K562 (cell line): ENCODE measurements around the gene SAFB. TPM values are rescaled to one million over a fixed set of nuclear protein-coding genes. Genes with fewer than 3 reads are reported as not detected.

Experiments
- ATAC-seq: fragments of 200-7000 bp; cut with Tn5 transposase; 3 replicates; pipeline ENCODE4 v1.9.1; 2020; ENCODE audit warnings: moderate library complexity
- BruUV-seq: library from RNA; stranded (reverse); fragments of 400-500 nt; replicated peaks from 2 replicates; lab custom pipeline; 2021; lab: Mats Ljungman, UMichigan
- CTCF ChIA-PET: fragments of 300-600 bp; formaldehyde crosslinking; extraction: SDS; loops from one replicate; lab custom pipeline; 2021; ENCODE audit warnings: low intra/inter-chr PET ratio; lab: Yijun Ruan, JAX
- POLR2A ChIA-PET: fragments of 300-600, 350-650 bp; sonication (Branson Sonifier 250); formaldehyde crosslinking; extraction: SDS; loops from one replicate; lab custom pipeline; 2021; ENCODE audit warnings: antibody characterized with exemption, inconsistent platforms; lab: Yijun Ruan, JAX
- DNase-seq, 4 experiments: peaks; one replicate each; pipeline versions ENCODE4 v3.0.0 to v3.0.0-alpha.2; 2011 to 2018; ENCODE audit warnings: low spot score in 3 of 4, mixed read lengths in 3 of 4; ENCODE audit errors: extremely low read depth in 1 of 4
- FAIRE-seq: peaks from 2 replicates; lab custom pipeline; 2011; peaks lifted over from hg19 to GRCh38; lab: Jason Lieb, UNC
- H2AFZ ChIP-seq: 2 replicates; pipeline ENCODE4 v1.6.0; 2011; ENCODE audit warnings: low read depth, low read length, control low read depth, inconsistent platforms
- H3K27ac ChIP-seq: fragments of 200-600 bp; 3 replicates; pipeline ENCODE4 v1.8.0; 2011; ENCODE audit warnings: low read depth, mild to moderate bottlenecking, control low read depth, inconsistent platforms, low read length, moderate library complexity, mixed read lengths; ENCODE audit errors: extremely low read depth
- H3K27me3 ChIP-seq, 2 experiments: fragments of 300-600 bp in 1 of 2; 2 replicates in 1 of 2; 3 replicates in 1 of 2; pipeline versions ENCODE4 v1.6.0 to v1.8.0; 2011; ENCODE audit warnings: inconsistent platforms in 2 of 2, low read length in 2 of 2, mild to moderate bottlenecking in 1 of 2, mixed read lengths in 1 of 2, moderate library complexity in 1 of 2; ENCODE audit not compliant: control insufficient read depth in 2 of 2, insufficient read depth in 2 of 2
- H3K36me3 ChIP-seq: fragments of 300-600 bp; 3 replicates; pipeline ENCODE4 v1.8.0; 2011; ENCODE audit warnings: mild to moderate bottlenecking, low read length, inconsistent platforms; ENCODE audit not compliant: control insufficient read depth, insufficient read depth
- H3K4me1 ChIP-seq, 2 experiments: fragments of 200-600 bp in 1 of 2; replicated peaks in 1 of 2; 2 replicates in 1 of 2; 3 replicates in 1 of 2; pipeline versions ENCODE4 v1.5.1 to v1.8.0; 2011; ENCODE audit warnings: inconsistent platforms in 2 of 2, low read length in 2 of 2, mild to moderate bottlenecking in 1 of 2, mixed read lengths in 1 of 2, moderate library complexity in 1 of 2; ENCODE audit not compliant: control insufficient read depth in 2 of 2, insufficient read depth in 2 of 2
- H3K4me2 ChIP-seq: 2 replicates; pipeline ENCODE4 v1.6.1; 2011; ENCODE audit warnings: low read length, control low read depth, inconsistent platforms, mixed read lengths; ENCODE audit not compliant: insufficient read depth
- H3K4me3 ChIP-seq: fragments of 200-600 bp; sonication (generic), shearing (Covaris generic); 2 replicates; pipeline ENCODE4 v1.5.1; 2016; ENCODE audit warnings: control low read depth, inconsistent platforms
- H3K79me2 ChIP-seq: fragments of 200-600 bp; 3 replicates; pipeline ENCODE4 v1.8.0; 2011; ENCODE audit warnings: low read length, inconsistent platforms; ENCODE audit not compliant: control insufficient read depth, insufficient read depth
- H3K9ac ChIP-seq, 2 experiments: 2 replicates each; pipeline versions ENCODE4 v1.6.0 to v1.6.1; 2011; ENCODE audit warnings: low read depth in 2 of 2, low read length in 2 of 2, control low read depth in 1 of 2, inconsistent platforms in 1 of 2, mild to moderate bottlenecking in 1 of 2, mixed read lengths in 1 of 2; ENCODE audit not compliant: insufficient read depth in 1 of 2
- H3K9me1 ChIP-seq: one replicate; pipeline ENCODE4 v1.6.0; 2011; ENCODE audit warnings: inconsistent platforms, mild to moderate bottlenecking, low read length, moderate library complexity; ENCODE audit not compliant: control insufficient read depth, insufficient read depth
- H3K9me3 ChIP-seq: replicated peaks from 2 replicates; pipeline ENCODE4 v1.5.1; 2011; ENCODE audit warnings: low read depth, low read length, inconsistent platforms; ENCODE audit not compliant: control insufficient read depth, insufficient read depth
- H4K20me1 ChIP-seq: replicated peaks from 2 replicates; pipeline ENCODE4 v1.6.1; 2011; ENCODE audit warnings: low read length, inconsistent platforms, mixed read lengths; ENCODE audit not compliant: control insufficient read depth, insufficient read depth
- ATF1 ChIP-seq, 2 experiments: fragments of 450-650 bp in 1 of 2; IDR thresholded peaks; 2 replicates each; pipeline ENCODE4 v1.6.1; 2016; ENCODE audit warnings: missing compliant biosample characterization in 1 of 2, missing genetic modification characterization in 1 of 2
- BHLHE40 ChIP-seq: IDR thresholded peaks from 2 replicates; pipeline ENCODE4 v1.6.1; 2011; ENCODE audit warnings: low read length, improper control_type of control experiment
- HDAC1 ChIP-seq, 2 experiments: fragments of 450-650 bp; IDR thresholded peaks; 2 replicates each; pipeline ENCODE4 v1.6.1; 2016 to 2017; ENCODE audit warnings: inconsistent platforms in 1 of 2, mild to moderate bottlenecking in 1 of 2, moderate library complexity in 1 of 2
- HNRNPLL ChIP-seq: fragments of 200-400 bp; formaldehyde crosslinking; IDR thresholded peaks from 2 replicates; pipeline ENCODE4 v1.6.1; 2017; ENCODE audit warnings: low read length, low read depth, mild to moderate bottlenecking; ENCODE audit not compliant: poor library complexity, severe bottlenecking
- ZBTB8A ChIP-seq: fragments of 450-650 bp; IDR thresholded peaks from 2 replicates; pipeline ENCODE4 v1.6.1; 2018; ENCODE audit warnings: mild to moderate bottlenecking, moderate library complexity; ENCODE audit not compliant: partially characterized antibody
- ZNF347 ChIP-seq: fragments of 450-650 bp; formaldehyde crosslinking; IDR thresholded peaks from 2 replicates; pipeline ENCODE4 v1.4.0; 2020; ENCODE audit warnings: low read depth, mild to moderate bottlenecking, moderate library complexity
- ZNF384 ChIP-seq: IDR thresholded peaks from 2 replicates; pipeline ENCODE4 v1.6.1; 2012; ENCODE audit warnings: low read depth, low read length, improper control_type of control experiment
- WGBS: fragments of 100-300 bp; shearing (Covaris generic); methylation state at CpG from one replicate; pipeline ENCODE4 v1.1.6; 2016; ENCODE audit warnings: low coverage, mixed read lengths; ENCODE audit not compliant: insufficient coverage; ENCODE audit errors: missing lambda C conversion rate; 5-methylcytosine and 5-hydroxymethylcytosine counted together
- in situ Hi-C: fragments of 300-500 bp; cut with MboI; formaldehyde crosslinking; loops from 4 replicates; pipeline ENCODE4 v1.15.0; 2018; ENCODE audit warnings: inconsistent platforms, mixed read lengths
- intact Hi-C: fragments of 100-400 bp; cut with micrococcal nuclease; formaldehyde crosslinking; loops from 2 replicates; pipeline ENCODE4 v1.14.2; 2022
- polyA plus RNA-seq, 8 experiments: library from polyadenylated mRNA; depleted of rRNA in 4 of 8; stranded (reverse) in 5 of 8; unstranded in 3 of 8; fragments of >200 nt; fragmentation: Nextera tagmentation in 2 of 8; fragmentation: Illumina TruSeq in 1 of 8; extraction: Ambion mirVana in 2 of 8; extraction: Trizol in 1 of 8; gene quantifications; 2 replicates each; pipeline versions ENCODE4 v1.2.1 to v1.2.3, GENCODE V29; 2011 to 2014; ENCODE audit warnings: inconsistent platforms in 1 of 8, missing spikeins in 1 of 8
- total RNA-seq, 7 experiments: library from RNA; depleted of rRNA in 6 of 7; stranded (reverse); fragments of >200 nt in 6 of 7; fragmentation: Illumina TruSeq in 2 of 7; extraction: Trizol in 2 of 7; gene quantifications; 2 replicates each; pipeline versions ENCODE4 v1.2.1 to v1.2.3, GENCODE V29; 2011 to 2021; ENCODE audit warnings: low replicate concordance in 1 of 7
- TF ChIP-seq, protein P1 (sequence below): sonication (generic); formaldehyde crosslinking; IDR thresholded peaks from 2 replicates; pipeline ENCODE4 v1.8.1; 2023; ENCODE audit warnings: missing genetic modification reagents, mild to moderate bottlenecking, borderline replicate concordance
- TF ChIP-seq, protein P2 (sequence below), 2 experiments: fragments of 450-650 bp in 1 of 2; sonication (generic) in 1 of 2; formaldehyde crosslinking; conservative IDR thresholded peaks; 2 replicates each; pipeline versions ENCODE4 v1.4.0 to v1.8.1; 2020 to 2022; ENCODE audit warnings: mild to moderate bottlenecking in 1 of 2, missing genetic modification reagents in 1 of 2

SAFB gene
- total and polyA plus RNA-seq, 9 of the 15 experiments (the other 6 are each of a cell fraction or from before 2014, with no cell fraction given): 1.1 to 151 (median 83.1) TPM

DNA sequence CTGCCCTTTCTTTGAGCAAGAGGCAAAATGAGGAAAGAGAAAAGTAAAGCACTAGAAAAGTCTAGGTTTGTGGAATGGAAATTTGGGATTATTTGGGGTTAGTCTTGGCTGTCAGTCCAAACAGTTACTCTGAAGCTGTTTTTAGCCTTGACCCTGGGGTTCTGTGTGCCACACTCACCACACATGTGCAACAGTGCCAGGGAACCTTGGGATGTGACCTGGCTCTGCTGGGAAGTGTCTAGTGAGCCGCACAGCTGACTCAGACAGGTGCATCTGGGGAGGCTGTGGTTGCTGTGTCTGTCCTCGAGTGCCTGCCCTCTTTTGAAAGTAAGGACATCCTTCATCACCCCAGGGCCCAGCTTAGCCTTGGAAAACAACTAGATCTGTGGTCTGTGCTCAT, 41.6 kb downstream of the SAFB start:
- H4K20me1 ChIP-seq: no peaks in the 10 kb centered on the region; the same call in 1 of the 2 replicates
- ATAC-seq: no peak
- no peak overlapping the region for H3K4me3 ChIP-seq
- H3K79me2 ChIP-seq: no peaks in the 10 kb centered on the region
- in situ Hi-C loops: no loop called here
- peaks cover 2% of the 10 kb centered on the region for H3K9me1 ChIP-seq
- WGBS: 88% methylated on average over 2 of the region's 2 CpGs
- H2AFZ ChIP-seq: no peak overlapping the region
- CTCF ChIA-PET: no interaction called here
- no peaks in the 10 kb centered on the region for H3K27me3 ChIP-seq
- no peak overlapping the region for H3K27ac ChIP-seq
- TF ChIP-seq HDAC1 (IDR thresholded peaks at IDR 0.05) (no peak), ZBTB8A (no peak), ATF1 (CRISPR knock-in tag; IDR thresholded peaks at IDR 0.05) (no peak), ATF1 (tag; IDR thresholded peaks at IDR 0.05) (no peak), ZNF384 (no peak), HNRNPLL (no peak), ZNF347 (CRISPR knock-in tag) (no peak), BHLHE40 (no peak)
- TF ChIP-seq, protein P1, sequence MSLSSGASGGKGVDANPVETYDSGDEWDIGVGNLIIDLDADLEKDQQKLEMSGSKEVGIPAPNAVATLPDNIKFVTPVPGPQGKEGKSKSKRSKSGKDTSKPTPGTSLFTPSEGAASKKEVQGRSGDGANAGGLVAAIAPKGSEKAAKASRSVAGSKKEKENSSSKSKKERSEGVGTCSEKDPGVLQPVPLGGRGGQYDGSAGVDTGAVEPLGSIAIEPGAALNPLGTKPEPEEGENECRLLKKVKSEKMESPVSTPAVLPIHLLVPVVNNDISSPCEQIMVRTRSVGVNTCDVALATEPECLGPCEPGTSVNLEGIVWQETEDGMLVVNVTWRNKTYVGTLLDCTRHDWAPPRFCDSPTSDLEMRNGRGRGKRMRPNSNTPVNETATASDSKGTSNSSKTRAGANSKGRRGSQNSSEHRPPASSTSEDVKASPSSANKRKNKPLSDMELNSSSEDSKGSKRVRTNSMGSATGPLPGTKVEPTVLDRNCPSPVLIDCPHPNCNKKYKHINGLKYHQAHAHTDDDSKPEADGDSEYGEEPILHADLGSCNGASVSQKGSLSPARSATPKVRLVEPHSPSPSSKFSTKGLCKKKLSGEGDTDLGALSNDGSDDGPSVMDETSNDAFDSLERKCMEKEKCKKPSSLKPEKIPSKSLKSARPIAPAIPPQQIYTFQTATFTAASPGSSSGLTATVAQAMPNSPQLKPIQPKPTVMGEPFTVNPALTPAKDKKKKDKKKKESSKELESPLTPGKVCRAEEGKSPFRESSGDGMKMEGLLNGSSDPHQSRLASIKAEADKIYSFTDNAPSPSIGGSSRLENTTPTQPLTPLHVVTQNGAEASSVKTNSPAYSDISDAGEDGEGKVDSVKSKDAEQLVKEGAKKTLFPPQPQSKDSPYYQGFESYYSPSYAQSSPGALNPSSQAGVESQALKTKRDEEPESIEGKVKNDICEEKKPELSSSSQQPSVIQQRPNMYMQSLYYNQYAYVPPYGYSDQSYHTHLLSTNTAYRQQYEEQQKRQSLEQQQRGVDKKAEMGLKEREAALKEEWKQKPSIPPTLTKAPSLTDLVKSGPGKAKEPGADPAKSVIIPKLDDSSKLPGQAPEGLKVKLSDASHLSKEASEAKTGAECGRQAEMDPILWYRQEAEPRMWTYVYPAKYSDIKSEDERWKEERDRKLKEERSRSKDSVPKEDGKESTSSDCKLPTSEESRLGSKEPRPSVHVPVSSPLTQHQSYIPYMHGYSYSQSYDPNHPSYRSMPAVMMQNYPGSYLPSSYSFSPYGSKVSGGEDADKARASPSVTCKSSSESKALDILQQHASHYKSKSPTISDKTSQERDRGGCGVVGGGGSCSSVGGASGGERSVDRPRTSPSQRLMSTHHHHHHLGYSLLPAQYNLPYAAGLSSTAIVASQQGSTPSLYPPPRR: no peak
- TF ChIP-seq, protein P2, sequence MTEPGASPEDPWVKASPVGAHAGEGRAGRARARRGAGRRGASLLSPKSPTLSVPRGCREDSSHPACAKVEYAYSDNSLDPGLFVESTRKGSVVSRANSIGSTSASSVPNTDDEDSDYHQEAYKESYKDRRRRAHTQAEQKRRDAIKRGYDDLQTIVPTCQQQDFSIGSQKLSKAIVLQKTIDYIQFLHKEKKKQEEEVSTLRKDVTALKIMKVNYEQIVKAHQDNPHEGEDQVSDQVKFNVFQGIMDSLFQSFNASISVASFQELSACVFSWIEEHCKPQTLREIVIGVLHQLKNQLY (CRISPR knock-in tag; conservative IDR thresholded peaks at IDR 0.05): no peak
- TF ChIP-seq, all 486 proteins: peak for 0
- H3K36me3 ChIP-seq: peaks cover 92% of the 10 kb centered on the region
- intact Hi-C loops: no loop called here
- FAIRE-seq (no peak), DNase-seq (no peak)
- no peak overlapping the region for H3K4me2 ChIP-seq
- H3K9me3 ChIP-seq: no peaks in the 10 kb centered on the region
- POLR2A ChIA-PET: interaction anchor here (0.8 kb wide), 1 partner anchor 10 kb away, joined by 3 read pairs; no protein-coding TSS in a partner anchor
- H3K9ac ChIP-seq: no peak overlapping the region; a peak in 1 of 4 replicates
- BruUV-seq: no TSS peak
- peaks cover 0 to 9% of the 10 kb centered on the region in 2 experiments; a peak in 2 of 5 replicates for H3K4me1 ChIP-seq
